SK-N-SH (cell line): Measurements from ENCODE around the gene RASAL2. TPM values are rescaled to one million over a fixed set of nuclear protein-coding genes. Genes with fewer than 3 reads are reported as not detected.

ENCODE experiments used
- CTCF ChIA-PET: fragments of 300-600, 350-600 bp; formaldehyde crosslinking; extraction: SDS; loops from one replicate; lab custom pipeline; 2021; lab: Yijun Ruan, JAX
- POLR2A ChIA-PET: fragments of 350-600 bp; sonication (Branson Sonifier 250); formaldehyde crosslinking; extraction: SDS; loops from one replicate; lab custom pipeline; 2020; ENCODE audit warnings: antibody characterized with exemption, inconsistent platforms; lab: Yijun Ruan, JAX
- DNase-seq: peaks from one replicate; pipeline ENCODE4 v3.0.0; 2012
- H2AFZ ChIP-seq: fragments of 200-600 bp; sonication (generic); 2 replicates; pipeline ENCODE4 v1.8.1; 2016; ENCODE audit warnings: antibody characterized with exemption, mild to moderate bottlenecking, low read depth
- H3F3A ChIP-seq: fragments of 200-600 bp; sonication (generic); replicated peaks from 2 replicates; pipeline ENCODE3; 2016; ENCODE audit warnings: antibody characterized with exemption, mild to moderate bottlenecking; ENCODE audit not compliant: insufficient read depth
- H3K27ac ChIP-seq, 2 experiments: fragments of 200-500 bp in 1 of 2; fragments of 200-600 bp in 1 of 2; sonication (Bioruptor generic) in 1 of 2; sonication (generic), shearing (Covaris generic) in 1 of 2; 2 replicates each; pipeline versions ENCODE4 v1.5.1 to v1.6.1; 2014 to 2016; ENCODE audit warnings: low read depth in 2 of 2, inconsistent platforms in 1 of 2, low read length in 1 of 2, mild to moderate bottlenecking in 1 of 2, mixed read lengths in 1 of 2
- H3K27me3 ChIP-seq: fragments of 200-600 bp; sonication (generic), shearing (Covaris generic); 2 replicates; pipeline ENCODE4 v1.6.1; 2016; ENCODE audit warnings: mixed run types; ENCODE audit not compliant: insufficient read depth
- H3K36me3 ChIP-seq, 2 experiments: fragments of 200-500 bp in 1 of 2; fragments of 200-600 bp in 1 of 2; sonication (Bioruptor generic) in 1 of 2; sonication (generic) in 1 of 2; replicated peaks in 1 of 2; 2 replicates each; pipeline versions ENCODE3 to v1.5.1; 2014 to 2016; ENCODE audit warnings: low read length in 1 of 2, mild to moderate bottlenecking in 1 of 2; ENCODE audit not compliant: insufficient read depth in 2 of 2, control insufficient read depth in 1 of 2
- H3K4me1 ChIP-seq, 2 experiments: fragments of 200-500 bp in 1 of 2; fragments of 200-600 bp in 1 of 2; sonication (Bioruptor generic) in 1 of 2; sonication (generic), shearing (Covaris generic) in 1 of 2; 2 replicates each; pipeline versions ENCODE4 v1.5.1 to v1.6.1; 2014 to 2016; ENCODE audit warnings: low read depth in 1 of 2, low read length in 1 of 2, mixed run types in 1 of 2; ENCODE audit not compliant: insufficient read depth in 2 of 2, control insufficient read depth in 1 of 2
- H3K4me2 ChIP-seq: fragments of 200-600 bp; sonication (generic), shearing (Covaris generic); 2 replicates; pipeline ENCODE4 v1.6.1; 2017; ENCODE audit warnings: mixed run types
- H3K4me3 ChIP-seq, 2 experiments: fragments of 200-500 bp in 1 of 2; fragments of 200-600 bp in 1 of 2; sonication (Bioruptor generic) in 1 of 2; sonication (generic), shearing (Covaris generic) in 1 of 2; 2 replicates each; pipeline versions ENCODE4 v1.5.1 to v1.8.1; 2014 to 2016; ENCODE audit warnings: low read depth in 2 of 2, inconsistent platforms in 1 of 2, low read length in 1 of 2, mild to moderate bottlenecking in 1 of 2, mixed read lengths in 1 of 2, moderate library complexity in 1 of 2
- H3K79me2 ChIP-seq: fragments of 200-600 bp; sonication (generic); 2 replicates; pipeline ENCODE4 v1.8.1; 2017; ENCODE audit warnings: mild to moderate bottlenecking; ENCODE audit not compliant: insufficient read depth
- H3K9ac ChIP-seq: fragments of 200-600 bp; sonication (generic); 2 replicates; pipeline ENCODE4 v1.6.1; 2017; ENCODE audit warnings: mixed run types
- H3K9me2 ChIP-seq: fragments of 200-600 bp; sonication (generic); 2 replicates; pipeline ENCODE4 v1.6.1; 2017; ENCODE audit warnings: mixed run types
- H3K9me3 ChIP-seq: fragments of 200-600 bp; sonication (generic); 2 replicates; pipeline ENCODE4 v1.6.1; 2017; ENCODE audit warnings: mixed run types, mild to moderate bottlenecking, moderate library complexity
- H4K20me1 ChIP-seq: fragments of 200-600 bp; sonication (generic); 2 replicates; pipeline ENCODE4 v1.6.1; 2017; ENCODE audit warnings: mild to moderate bottlenecking, mixed run types; ENCODE audit not compliant: insufficient read depth
- CHD2 ChIP-seq: fragments of 150-350 bp; IDR thresholded peaks from 2 replicates; pipeline ENCODE4 v1.6.1; 2018; ENCODE audit warnings: low read length; ENCODE audit not compliant: partially characterized antibody
- CTCF ChIP-seq: fragments of 200-600 bp; sonication (generic); IDR thresholded peaks from 2 replicates; pipeline ENCODE4 v1.6.1; 2017; ENCODE audit warnings: antibody characterized with exemption, mild to moderate bottlenecking, moderate library complexity
- EZH2phosphoT487 ChIP-seq: fragments of 200-600 bp; sonication (generic); IDR thresholded peaks from 2 replicates; pipeline ENCODE4 v1.6.1; 2017; ENCODE audit warnings: low read depth, mixed run types, mild to moderate bottlenecking, antibody characterized with exemption, moderate library complexity, borderline replicate concordance
- FOXJ3 ChIP-seq: sonication (generic); formaldehyde crosslinking; IDR thresholded peaks from 2 replicates; pipeline ENCODE4 v1.5.1; 2020; ENCODE audit warnings: mild to moderate bottlenecking, missing genetic modification reagents
- FOXM1 ChIP-seq: IDR thresholded peaks from 2 replicates; pipeline ENCODE4 v1.4.0; 2012; ENCODE audit warnings: low read depth, mild to moderate bottlenecking
- GATA2 ChIP-seq: sonication (generic); formaldehyde crosslinking; IDR thresholded peaks from 2 replicates; pipeline ENCODE4 v1.5.0; 2020; ENCODE audit warnings: mild to moderate bottlenecking, missing genetic modification reagents
- JUND ChIP-seq: IDR thresholded peaks from 2 replicates; pipeline ENCODE4 v1.4.0; 2012
- NFIC ChIP-seq: IDR thresholded peaks from 2 replicates; pipeline ENCODE4 v1.4.0; 2012; ENCODE audit warnings: borderline replicate concordance
- NRF1 ChIP-seq: IDR thresholded peaks from 2 replicates; pipeline ENCODE4 v1.6.1; 2012; ENCODE audit warnings: low read depth, mild to moderate bottlenecking, low read length
- PBX3 ChIP-seq: IDR thresholded peaks from 2 replicates; pipeline ENCODE4; 2012
- RCOR1 ChIP-seq: fragments of 150-350 bp; IDR thresholded peaks from 2 replicates; pipeline ENCODE4 v1.6.1; 2017; ENCODE audit warnings: antibody characterized with exemption, low read length
- RFX5 ChIP-seq: IDR thresholded peaks from 2 replicates; pipeline ENCODE4 v1.6.1; 2012; ENCODE audit warnings: mild to moderate bottlenecking, improper control_type of control experiment, low read length
- SMC3 ChIP-seq: IDR thresholded peaks from 2 replicates; pipeline ENCODE4 v1.6.1; 2012; ENCODE audit warnings: low read depth, low read length, improper control_type of control experiment
- TEAD4 ChIP-seq: IDR thresholded peaks from 2 replicates; pipeline ENCODE4 v1.4.0; 2012; ENCODE audit warnings: mild to moderate bottlenecking, borderline replicate concordance; ENCODE audit not compliant: insufficient read depth
- YY1 ChIP-seq: IDR thresholded peaks from 2 replicates; pipeline ENCODE4 v1.4.0; 2012; ENCODE audit warnings: low read depth, mild to moderate bottlenecking
- WGBS: methylation state at CpG from one replicate; pipeline ENCODE4 v1.1.6; 2017; ENCODE audit warnings: low lambda C conversion rate; 5-methylcytosine and 5-hydroxymethylcytosine counted together
- polyA plus RNA-seq, 3 experiments: library from polyadenylated mRNA; depleted of rRNA; stranded (reverse); fragments of >200 nt; gene quantifications; 2 replicates each; pipeline ENCODE4 v1.2.3, GENCODE V29; 2012
- TF ChIP-seq, protein P1 (sequence below): IDR thresholded peaks from 2 replicates; pipeline ENCODE4 v1.4.0; 2012; ENCODE audit warnings: low read depth

The RASAL2 gene
- polyA plus RNA-seq, 1 of the 3 experiments (the other 2 are of a cell fraction), result 6.9 TPM

GRCh38 chr1:178379807-178380206 is 285.9 kb downstream of the RASAL2 start:
- no peak for DNase-seq
- Histone ChIP-seq H3K4me1 (no peaks in the 10 kb centered on the region; a peak in 1 of 4 replicates), H3K9me2 (no peaks in the 10 kb centered on the region), H3K27ac (no peak overlapping the region), H3K4me3 (peak overlapping the region in 1 of 2 experiments; percentile 38; a peak in 1 of 4 replicates), H3K36me3 (no peaks in the 10 kb centered on the region), H3K79me2 (peaks cover 4% of the 10 kb centered on the region; the same call in 1 of the 2 replicates), H3F3A (no peaks in the 10 kb centered on the region), H3K27me3 (no peaks in the 10 kb centered on the region), H2AFZ (no peak overlapping the region), H4K20me1 (no peaks in the 10 kb centered on the region), H3K9me3 (no peaks in the 10 kb centered on the region), H3K4me2 (no peak overlapping the region), H3K9ac (no peak overlapping the region)
- CTCF ChIA-PET, result interaction anchor here (0.7 to 1.6 kb wide), 3 partner anchors 10 to 92 kb away, joined by 3 read pairs; no protein-coding TSS in a partner anchor
- POLR2A ChIA-PET, result no interaction called here
- 96% methylated on average over 14 of the region's 14 CpGs for WGBS
- TF ChIP-seq EZH2phosphoT487, result no peak
- TF ChIP-seq CTCF, result peak; percentile 26; the same call in 1 of the 2 replicates

GRCh38 chr1:178382372-178382771 is 288.5 kb downstream of the RASAL2 start:
- POLR2A ChIA-PET, result no interaction called here
- no peaks in the 10 kb centered on the region for H3K27me3 ChIP-seq
- H3K36me3 ChIP-seq, result no peaks in the 10 kb centered on the region
- no peaks in the 10 kb centered on the region; a peak in 1 of 4 replicates for H3K4me1 ChIP-seq
- 96% methylated on average over 1 of the region's 1 CpG for WGBS
- no peaks in the 10 kb centered on the region for H3K9me3 ChIP-seq
- CTCF ChIA-PET, result interaction anchor here (1.3 kb wide), 1 partner anchor 82 kb away, joined by 3 read pairs; no protein-coding TSS in a partner anchor
- no peak overlapping the region for H2AFZ ChIP-seq
- no peak overlapping the region for H3K27ac ChIP-seq
- H3K4me2 ChIP-seq, result no peak overlapping the region
- H3K9me2 ChIP-seq, result no peaks in the 10 kb centered on the region
- no peaks in the 10 kb centered on the region for H3F3A ChIP-seq
- no peaks in the 10 kb centered on the region for H4K20me1 ChIP-seq
- no peak for DNase-seq
- TF ChIP-seq NFIC (no peak), CTCF (no peak), JUND (no peak), TEAD4 (no peak), FOXJ3 (CRISPR knock-in tag) (no peak), RCOR1 (no peak), GATA2 (CRISPR knock-in tag) (no peak), YY1 (no peak), FOXM1 (no peak), RFX5 (no peak), SMC3 (no peak), CHD2 (no peak), PBX3 (no peak), NRF1 (no peak)
- TF ChIP-seq, protein P1, sequence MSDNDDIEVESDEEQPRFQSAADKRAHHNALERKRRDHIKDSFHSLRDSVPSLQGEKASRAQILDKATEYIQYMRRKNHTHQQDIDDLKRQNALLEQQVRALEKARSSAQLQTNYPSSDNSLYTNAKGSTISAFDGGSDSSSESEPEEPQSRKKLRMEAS, result no peak
- TF ChIP-seq, all 33 proteins: peak for 0
- no peak overlapping the region for H3K9ac ChIP-seq
- no peak overlapping the region for H3K4me3 ChIP-seq
- H3K79me2 ChIP-seq, result peaks cover 5% of the 10 kb centered on the region; the same call in 1 of the 2 replicates
